ENCODE measurements around the gene EZH2.

DNA sequence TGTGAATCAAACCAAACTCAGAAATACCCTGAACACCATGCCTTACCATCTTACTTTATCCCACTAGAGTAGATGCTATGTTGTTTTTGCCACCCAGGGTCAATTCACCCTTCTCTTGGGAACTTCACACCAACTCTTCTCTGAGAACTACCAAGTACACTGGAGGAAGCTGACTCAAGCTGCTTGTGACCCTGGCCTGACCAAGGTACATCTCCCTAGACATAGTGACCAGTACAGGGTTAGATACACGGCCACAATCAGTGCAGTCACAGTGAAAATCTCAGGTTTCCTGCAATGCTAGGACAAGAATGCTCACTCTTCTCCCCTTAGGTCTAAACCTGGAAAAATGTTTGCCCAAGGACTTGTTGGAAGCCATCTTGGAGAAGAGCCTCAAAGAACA lies 31.8 kb downstream of the EZH2 start:
- TF ChIP-seq CTCF (IDR thresholded peaks at IDR 0.05), result no peak
- no peak for TF ChIP-seq POLR2A (IDR thresholded peaks at IDR 0.05; ENCODE audit: low read length)
- TF ChIP-seq RCOR1 (IDR thresholded peaks at IDR 0.05; ENCODE audit: low read depth, low read length), result no peak
- no peak for TF ChIP-seq PHF8 (IDR thresholded peaks at IDR 0.05; ENCODE audit: borderline replicate concordance, low read depth)
- no peak for TF ChIP-seq ZNF302 (CRISPR knock-in tag; IDR thresholded peaks at IDR 0.05)
- TF ChIP-seq ZFP36 (IDR thresholded peaks at IDR 0.05; ENCODE audit: borderline replicate concordance, partially characterized antibody), result no peak
